Measurements from ENCODE around the gene UGT1A4. TPM values are rescaled to one million over a fixed set of nuclear protein-coding genes. Genes with fewer than 3 reads are reported as not detected.
"Not testable (repeated sequence)": the region's sequence is repeated elsewhere in the genome, so short reads cannot be mapped to it uniquely, and the experiment has no call there.

Gene UGT1A4
- total RNA-seq, 1 experiment from 2014 or later = not detected

- peak; percentile 17 for DNase-seq (ENCODE audit: low read depth)
Measured at GRCh38 chr2:233746475-233747282, 28.1 kb downstream of the UGT1A4 start.

- DNase-seq (ENCODE audit: low read depth) = no peak
Measured at GRCh38 chr2:233747283-233747544, 28.7 kb downstream of the UGT1A4 start.

GRCh38 chr2:233750689-233751088, 32.2 kb downstream of the UGT1A4 start:
- DNase-seq (ENCODE audit: low read depth) = not testable (repeated sequence)

- not testable (repeated sequence) for DNase-seq (ENCODE audit: low read depth)
Measured at GRCh38 chr2:233751212-233752009, 32.9 kb downstream of the UGT1A4 start.

- no peak for DNase-seq (ENCODE audit: low read depth)
Measured at GRCh38 chr2:233754872-233755611, 36.5 kb downstream of the UGT1A4 start.

- DNase-seq (ENCODE audit: low read depth) = no peak
Measured at GRCh38 chr2:233756429-233757081, 38.0 kb downstream of the UGT1A4 start.

- no peak for DNase-seq (ENCODE audit: low read depth)
Measured at GRCh38 chr2:233758141-233758540, 39.6 kb downstream of the UGT1A4 start.

- DNase-seq (ENCODE audit: low read depth) = no peak
Measured at GRCh38 chr2:233758849-233759248, 40.3 kb downstream of the UGT1A4 start.

GRCh38 chr2:233760043-233760442, 41.5 kb downstream of the UGT1A4 start, which contains the start of gene UGT1A1:
Gene UGT1A1, plus strand, starts transcription at chr2:233760270. Its CDS starts 18 bp downstream, at chr2:233760288.
- no peak for DNase-seq (ENCODE audit: low read depth)

GRCh38 chr2:233761040-233761769, 42.7 kb downstream of the UGT1A4 start:
- peak; percentile 40 for DNase-seq (ENCODE audit: low read depth)

- peak; percentile 84 for DNase-seq (ENCODE audit: low read depth)
Measured at GRCh38 chr2:233764264-233764663, 45.7 kb downstream of the UGT1A4 start.

GRCh38 chr2:233764761-233765160, 46.2 kb downstream of the UGT1A4 start:
- peak; percentile 62 for DNase-seq (ENCODE audit: low read depth)

- DNase-seq (ENCODE audit: low read depth) = no peak
Measured at GRCh38 chr2:233766416-233766815, 47.9 kb downstream of the UGT1A4 start.

GRCh38 chr2:233768076-233768475, 49.5 kb downstream of the UGT1A4 start:
- DNase-seq (ENCODE audit: low read depth) = peak; percentile 7

- DNase-seq (ENCODE audit: low read depth) = no peak
Measured at GRCh38 chr2:233769260-233769659, 50.7 kb downstream of the UGT1A4 start.

GRCh38 chr2:233772153-233772552, 53.6 kb downstream of the UGT1A4 start:
- DNase-seq (ENCODE audit: low read depth) = no peak

GRCh38 chr2:233772583-233772982, 54.0 kb downstream of the UGT1A4 start:
- DNase-seq (ENCODE audit: low read depth) = no peak

GRCh38 chr2:233773854-233774253, 55.3 kb downstream of the UGT1A4 start:
- DNase-seq (ENCODE audit: low read depth) = no peak

- no peak for DNase-seq (ENCODE audit: low read depth)
Measured at GRCh38 chr2:233775414-233775813, 56.9 kb downstream of the UGT1A4 start.

- DNase-seq (ENCODE audit: low read depth) = no peak
Measured at GRCh38 chr2:233778030-233778429, 59.5 kb downstream of the UGT1A4 start, which contains the start of gene MROH2A. Gene MROH2A, plus strand, starts transcription at chr2:233778330. Its CDS starts 1,029 bp downstream, at chr2:233779359.

- no peak for DNase-seq (ENCODE audit: low read depth)
Measured at GRCh38 chr2:233779722-233780121, 61.2 kb downstream of the UGT1A4 start.
